ENCODE results near the gene SLC17A2. TPM values are rescaled to one million over a fixed set of nuclear protein-coding genes. Genes with fewer than 3 reads are reported as not detected.

SLC17A2 gene
- total RNA-seq, 6 experiments from 2014 or later: not detected

- no peaks in the 10 kb centered on the region; the same call in none of the 2 replicates for H3K27me3 Mint-ChIP-seq (ENCODE audit: insufficient read depth)
- no peak overlapping the region for H3K27ac Mint-ChIP-seq
These were observed 32.1 kb downstream of the SLC17A2 start for GRCh38 chr6:25898289-25898977.

GRCh38 chr6:25896252-25896651 is 34.2 kb downstream of the SLC17A2 start:
- Mint-ChIP-seq H3K27ac (no peak overlapping the region), H3K9me3 (no peaks in the 10 kb centered on the region), H3K36me3 (ENCODE audit: low read depth) (no peaks in the 10 kb centered on the region), H3K27me3 (ENCODE audit: insufficient read depth) (no peaks in the 10 kb centered on the region; the same call in 1 of the 2 replicates), H3K4me3 (no peak overlapping the region), H3K4me1 (ENCODE audit: low read depth) (no peaks in the 10 kb centered on the region)
- no peak for DNase-seq
- TF ChIP-seq CTCF (IDR thresholded peaks at IDR 0.05): no peak

More at GRCh38 chr6:25898289-25898977, 32.1 kb downstream of the SLC17A2 start:
- Mint-ChIP-seq H3K4me3 (no peak overlapping the region), H3K4me1 (ENCODE audit: low read depth) (no peaks in the 10 kb centered on the region), H3K9me3 (no peaks in the 10 kb centered on the region), H3K36me3 (ENCODE audit: low read depth) (no peaks in the 10 kb centered on the region)
- no peak for TF ChIP-seq CTCF (IDR thresholded peaks at IDR 0.05)
- DNase-seq: no peak

- H3K36me3 Mint-ChIP-seq (ENCODE audit: low read depth): no peaks in the 10 kb centered on the region
- no peak for TF ChIP-seq CTCF (IDR thresholded peaks at IDR 0.05)
- H3K9me3 Mint-ChIP-seq: no peaks in the 10 kb centered on the region
- H3K4me3 Mint-ChIP-seq: no peak overlapping the region
- no peaks in the 10 kb centered on the region for H3K4me1 Mint-ChIP-seq (ENCODE audit: low read depth)
- H3K27me3 Mint-ChIP-seq (ENCODE audit: insufficient read depth): no peaks in the 10 kb centered on the region; the same call in 1 of the 2 replicates
- H3K27ac Mint-ChIP-seq: no peak overlapping the region
- no peak for DNase-seq
These were observed 34.7 kb downstream of the SLC17A2 start for GRCh38 chr6:25895771-25896170.

- no peak overlapping the region for H3K27ac Mint-ChIP-seq
- H3K9me3 Mint-ChIP-seq: no peaks in the 10 kb centered on the region
- no peaks in the 10 kb centered on the region for H3K36me3 Mint-ChIP-seq (ENCODE audit: low read depth)
- no peak for DNase-seq
- no peak for TF ChIP-seq CTCF (IDR thresholded peaks at IDR 0.05)
- peaks cover 8% of the 10 kb centered on the region; the same call in 1 of the 2 replicates for H3K4me1 Mint-ChIP-seq (ENCODE audit: low read depth)
- no peaks in the 10 kb centered on the region for H3K27me3 Mint-ChIP-seq (ENCODE audit: insufficient read depth)
- H3K4me3 Mint-ChIP-seq: no peak overlapping the region
These were observed 36.7 kb downstream of the SLC17A2 start for GRCh38 chr6:25893778-25894177.

GRCh38 chr6:25892877-25893276 is 37.6 kb downstream of the SLC17A2 start:
- no peak for TF ChIP-seq CTCF (IDR thresholded peaks at IDR 0.05)
- Mint-ChIP-seq H3K36me3 (ENCODE audit: low read depth) (no peaks in the 10 kb centered on the region), H3K27ac (no peak overlapping the region), H3K27me3 (ENCODE audit: insufficient read depth) (no peaks in the 10 kb centered on the region), H3K4me3 (no peak overlapping the region), H3K4me1 (ENCODE audit: low read depth) (peaks cover 8% of the 10 kb centered on the region; the same call in 1 of the 2 replicates), H3K9me3 (no peaks in the 10 kb centered on the region)
- DNase-seq: no peak
